Adrenal gland (tissue), 12 donors: Measurements from ENCODE around the gene TXNDC11. TPM values are rescaled to one million over a fixed set of nuclear protein-coding genes. Genes with fewer than 3 reads are reported as not detected.

ENCODE experiments used
- DNase-seq, 7 donors: peaks; one replicate each; pipeline ENCODE4 v3.0.0-alpha.2; 2019 to 2020
- H3K27ac ChIP-seq, 5 donors: fragments of 200-600 bp; sonication (generic) in 4 of 5; 1 replicate in 3 of 5; 2 replicates in 2 of 5; pipeline versions ENCODE4 v1.5.1 to v1.8.0; 2016 to 2020; ENCODE audit warnings: mild to moderate bottlenecking in 1 of 5
- H3K27me3 ChIP-seq: fragments of 200-600 bp; 2 replicates; pipeline ENCODE4 v1.8.0; 2021
- H3K36me3 ChIP-seq, 2 donors: fragments of 200-600 bp; replicated peaks in 1 of 2; 1 replicate in 1 of 2; 2 replicates in 1 of 2; pipeline versions ENCODE4 v1.5.1 to v1.8.0; 2018 to 2022
- H3K4me1 ChIP-seq, 2 donors: fragments of 200-600 bp; replicated peaks in 1 of 2; 1 replicate in 1 of 2; 2 replicates in 1 of 2; pipeline versions ENCODE4 v1.5.1 to v1.8.0; 2018 to 2021
- H3K4me3 ChIP-seq, 4 donors: fragments of 200-600 bp; sonication (generic) in 3 of 4; one replicate each; pipeline ENCODE4 v1.5.1; 2016 to 2018
- H3K9me3 ChIP-seq, 3 donors: fragments of 200-600 bp; sonication (generic) in 1 of 3; replicated peaks in 1 of 3; 1 replicate in 2 of 3; 2 replicates in 1 of 3; pipeline versions ENCODE4 v1.5.1 to v1.8.0; 2016 to 2021
- CTCF ChIP-seq, 6 experiments: fragments of 450-650 bp in 4 of 6; fragments of 200-600 bp in 2 of 6; sonication (generic) in 1 of 6; IDR thresholded peaks; 1 replicate in 5 of 6; 2 replicates in 1 of 6; pipeline versions ENCODE4 v1.5.1 to v1.8.0; 2016 to 2021; ENCODE audit warnings: antibody characterized with exemption in 6 of 6, mild to moderate bottlenecking in 2 of 6, moderate library complexity in 1 of 6
- POLR2A ChIP-seq, 2 donors: fragments of 450-650 bp; IDR thresholded peaks; one replicate each; pipeline ENCODE4 v1.6.1; 2017; ENCODE audit warnings: antibody characterized with exemption in 2 of 2, mild to moderate bottlenecking in 2 of 2, moderate library complexity in 1 of 2
- WGBS, 4 donors: extraction: QIAGEN DNeasy Blood & Tissue Kit in 2 of 4; methylation state at CpG; one replicate each; pipeline versions ENCODE4 v1.1.5 to v1.1.7; 2013 to 2017; 5-methylcytosine and 5-hydroxymethylcytosine counted together
- intact Hi-C, 2 donors: fragments of 100-400 bp; cut with DNase I; formaldehyde crosslinking; loops; one replicate each; pipeline versions ENCODE4 v1.14.1 to v1.15.0; 2022 to 2023
- polyA plus RNA-seq, 3 donors: library from polyadenylated mRNA; stranded (reverse); fragments of 200-250 nt in 2 of 3; fragments of 350-450 nt in 1 of 3; fragmentation: Illumina TruSeq in 1 of 3; extraction: RNeasy Lipid Tissue Mini Kit (QIAGEN cat#74804) in 1 of 3; gene quantifications; one replicate each; pipeline ENCODE4 v1.2.3, GENCODE V29; 2013 to 2014
- total RNA-seq, 9 donors: library from RNA; depleted of rRNA in 4 of 9; stranded (reverse); fragments of >200 nt in 4 of 9; fragments of 120-200 nt in 1 of 9; fragmentation: NEBNext Ultra II Directional in 1 of 9; extraction: Animal tissue kit (Norgen Biotek cat#: 25700) in 1 of 9; gene quantifications; one replicate each; pipeline versions ENCODE4 v1.1.0 to v1.2.4, GENCODE V29; 2013 to 2023
- donor health status: healthy with polysubstance abuse.
- donor health status: Bipolar disorder and iron deficiency.
- donor health status: DM: yes; HTN: yes; CAD: no.
- donor health status: DM: no; HTN: no; CAD: no.
- donor health status: DM: no; HTN: no; CAD: no.
- donor health status: DM: yes; HTN: yes; CAD: no.

The TXNDC11 gene
- total and polyA plus RNA-seq, 12 donors, result 33.5 to 78.1 (median 50.4) TPM

GRCh38 chr16:11784038-11784369 is 41.3 kb upstream of the TXNDC11 start:
- intact Hi-C loops, result no loop called here
- Histone ChIP-seq H3K4me3 (peak overlapping the region in 1 of 4 donors; percentile 18), H3K4me1 (peaks cover 33 to 43% of the 10 kb centered on the region in 2 donors), H3K27ac (peak overlapping the region; percentile 70 to 92 (median 80)), H3K9me3 (no peaks in the 10 kb centered on the region), H3K36me3 (peaks cover 0 to 5% of the 10 kb centered on the region in 2 donors), H3K27me3 (no peaks in the 10 kb centered on the region)
- peak in 1 of 7 donors; percentile 5 for DNase-seq
- TF ChIP-seq CTCF (IDR thresholded peaks at IDR 0.05), result no peak
- TF ChIP-seq POLR2A (IDR thresholded peaks at IDR 0.05), result no peak

- Histone ChIP-seq H3K27me3 (no peaks in the 10 kb centered on the region), H3K4me3 (peak overlapping the region in 1 of 4 donors; percentile 18), H3K4me1 (peaks cover 33 to 41% of the 10 kb centered on the region in 2 donors), H3K9me3 (no peaks in the 10 kb centered on the region), H3K27ac (peak overlapping the region; percentile 70 to 92 (median 80)), H3K36me3 (peaks cover 0 to 11% of the 10 kb centered on the region in 2 donors)
- intact Hi-C loops, result no loop called here
- DNase-seq, result peak in 1 of 7 donors; percentile 25
- TF ChIP-seq POLR2A (IDR thresholded peaks at IDR 0.05) (no peak), CTCF (IDR thresholded peaks at IDR 0.05) (no peak)
- WGBS, 4 donors, result 10 to 17% (median 12%) methylated on average over 5 of the region's 5 CpGs
Observed at GRCh38 chr16:11783319-11784037, 40.8 kb upstream of the TXNDC11 start.

GRCh38 chr16:11781773-11782172 is 39.1 kb upstream of the TXNDC11 start:
- Histone ChIP-seq H3K27me3 (no peaks in the 10 kb centered on the region), H3K9me3 (no peaks in the 10 kb centered on the region), H3K27ac (peak overlapping the region in 3 of 5 donors; percentile 8 to 81 (median 69)), H3K36me3 (peaks cover 0 to 28% of the 10 kb centered on the region in 2 donors), H3K4me1 (peaks cover 33 to 41% of the 10 kb centered on the region in 2 donors), H3K4me3 (no peak overlapping the region)
- intact Hi-C loops, result no loop called here
- DNase-seq, result peak in 1 of 7 donors; percentile 7
- 59 to 69% (median 62%) methylated on average over 5 of the region's 5 CpGs for WGBS, 4 donors
- TF ChIP-seq CTCF (IDR thresholded peaks at IDR 0.05) (no peak), POLR2A (IDR thresholded peaks at IDR 0.05) (no peak)

GRCh38 chr16:11780991-11781680 is 38.5 kb upstream of the TXNDC11 start:
- intact Hi-C loops, result no loop called here
- Histone ChIP-seq H3K4me3 (no peak overlapping the region), H3K9me3 (no peaks in the 10 kb centered on the region), H3K36me3 (peaks cover 0 to 32% of the 10 kb centered on the region in 2 donors), H3K27ac (peak overlapping the region in 3 of 5 donors; percentile 8 to 81 (median 38)), H3K27me3 (no peaks in the 10 kb centered on the region), H3K4me1 (peaks cover 33 to 37% of the 10 kb centered on the region in 2 donors)
- no peak for TF ChIP-seq CTCF (IDR thresholded peaks at IDR 0.05)
- TF ChIP-seq POLR2A (IDR thresholded peaks at IDR 0.05), result no peak
- 76 to 90% (median 89%) methylated on average over 4 of the region's 4 CpGs for WGBS, 4 donors
- peak in 1 of 7 donors; percentile 17 for DNase-seq
